HepG2 (cell line): ENCODE data around the gene URB1. TPM values are rescaled to one million over a fixed set of nuclear protein-coding genes. Genes with fewer than 3 reads are reported as not detected.

Experiments
- BCL6 ChIP-seq: IDR thresholded peaks from 2 replicates; pipeline ENCODE4 v1.6.1; 2016; ENCODE audit warnings: missing genetic modification reagents, missing compliant biosample characterization
- CBX1 ChIP-seq: IDR thresholded peaks from one replicate; pipeline ENCODE4 v1.6.1; 2016; ENCODE audit warnings: antibody characterized with exemption, low read depth
- E2F5 ChIP-seq: sonication (generic); formaldehyde crosslinking; conservative IDR thresholded peaks from 2 replicates; pipeline ENCODE4 v1.4.0; 2020; ENCODE audit warnings: missing genetic modification reagents
- EHMT2 ChIP-seq: fragments of 200-600 bp; sonication (generic); IDR thresholded peaks from 2 replicates; pipeline ENCODE4 v1.7.0; 2017; ENCODE audit warnings: antibody characterized with exemption, low read depth, low read length, borderline replicate concordance
- PHB2 ChIP-seq: fragments of 450-650 bp; IDR thresholded peaks from 2 replicates; pipeline ENCODE4 v1.6.1; 2018; ENCODE audit not compliant: partially characterized antibody
- SOX13 ChIP-seq, 3 experiments: fragments of 450-650 bp in 1 of 3; sonication (generic) in 1 of 3; formaldehyde crosslinking in 1 of 3; IDR thresholded peaks in 2 of 3; conservative IDR thresholded peaks in 1 of 3; 2 replicates each; pipeline versions ENCODE4 v1.5.0 to v1.6.1; 2016 to 2020; ENCODE audit warnings: antibody characterized with exemption in 1 of 3, mild to moderate bottlenecking in 1 of 3, missing compliant biosample characterization in 1 of 3, missing genetic modification reagents in 1 of 3, moderate library complexity in 1 of 3
- ZNF224 ChIP-seq: sonication (generic); formaldehyde crosslinking; IDR thresholded peaks from 2 replicates; pipeline ENCODE4 v1.5.0; 2020; ENCODE audit warnings: mild to moderate bottlenecking, missing genetic modification reagents
- ZNF274 ChIP-seq: sonication (generic); formaldehyde crosslinking; IDR thresholded peaks from 2 replicates; pipeline ENCODE4 v1.5.1; 2020; ENCODE audit warnings: mild to moderate bottlenecking, missing genetic modification reagents
- ZNF44 ChIP-seq: sonication (generic); formaldehyde crosslinking; IDR thresholded peaks from 2 replicates; pipeline ENCODE4 v1.5.1; 2020; ENCODE audit warnings: mild to moderate bottlenecking, missing genetic modification reagents
- ZNF557 ChIP-seq: sonication (generic); formaldehyde crosslinking; IDR thresholded peaks from 2 replicates; pipeline ENCODE4 v1.4.0; 2020; ENCODE audit warnings: missing genetic modification reagents
- ZNF619 ChIP-seq: sonication (generic); formaldehyde crosslinking; IDR thresholded peaks from 2 replicates; pipeline ENCODE4 v1.4.0; 2020; ENCODE audit warnings: mild to moderate bottlenecking, missing genetic modification reagents
- ZNF737 ChIP-seq: sonication (generic); formaldehyde crosslinking; IDR thresholded peaks from 2 replicates; pipeline ENCODE4 v1.5.0; 2020; ENCODE audit warnings: missing genetic modification reagents, mild to moderate bottlenecking, borderline replicate concordance
- ZNF766 ChIP-seq: sonication (generic); formaldehyde crosslinking; IDR thresholded peaks from 2 replicates; pipeline ENCODE4 v1.5.0; 2020; ENCODE audit warnings: missing genetic modification reagents, borderline replicate concordance
- ZNF816 ChIP-seq: sonication (generic); formaldehyde crosslinking; IDR thresholded peaks from 2 replicates; pipeline ENCODE4 v1.8.0; 2022; ENCODE audit warnings: missing genetic modification reagents, mild to moderate bottlenecking, borderline replicate concordance
- polyA plus RNA-seq, 8 experiments: library from polyadenylated mRNA; depleted of rRNA in 3 of 8; stranded (reverse) in 7 of 8; unstranded in 1 of 8; fragments of >200 nt; fragmentation: Illumina TruSeq in 4 of 8; extraction: Trizol in 4 of 8; gene quantifications; 2 replicates each; pipeline versions ENCODE4 v1.2.1 to v1.2.3, GENCODE V29; 2011 to 2016; ENCODE audit warnings: low read depth in 4 of 8, missing spikeins in 1 of 8, mixed read lengths in 1 of 8; ENCODE audit not compliant: insufficient read depth in 1 of 8
- total RNA-seq, 5 experiments: library from RNA; depleted of rRNA; stranded (reverse); fragments of >200 nt; fragmentation: Illumina TruSeq; extraction: Trizol; gene quantifications; 2 replicates each; pipeline ENCODE4 v1.2.3, GENCODE V29; 2016; ENCODE audit warnings: low read depth in 1 of 5
- TF ChIP-seq, protein P1 (sequence below): sonication (generic); formaldehyde crosslinking; IDR thresholded peaks from 2 replicates; pipeline ENCODE4 v1.4.0; 2020; ENCODE audit warnings: missing genetic modification reagents, borderline replicate concordance
- TF ChIP-seq, protein P2 (sequence below): sonication (generic); formaldehyde crosslinking; IDR thresholded peaks from 2 replicates; pipeline ENCODE4 v1.9.0; 2021; ENCODE audit warnings: mild to moderate bottlenecking, missing genetic modification reagents

URB1 gene
- total and polyA plus RNA-seq, 2 of the 13 experiments (the other 11 are each of a cell fraction or from before 2014, with no cell fraction given), result 4.5 to 16.7 TPM

GRCh38 chr21:32278518-32279376 lies 114.1 kb downstream of the URB1 start, which contains the start of gene MIS18A (continued):
- no peak for TF ChIP-seq EHMT2
- no peak for TF ChIP-seq PHB2
- TF ChIP-seq, protein P1, sequence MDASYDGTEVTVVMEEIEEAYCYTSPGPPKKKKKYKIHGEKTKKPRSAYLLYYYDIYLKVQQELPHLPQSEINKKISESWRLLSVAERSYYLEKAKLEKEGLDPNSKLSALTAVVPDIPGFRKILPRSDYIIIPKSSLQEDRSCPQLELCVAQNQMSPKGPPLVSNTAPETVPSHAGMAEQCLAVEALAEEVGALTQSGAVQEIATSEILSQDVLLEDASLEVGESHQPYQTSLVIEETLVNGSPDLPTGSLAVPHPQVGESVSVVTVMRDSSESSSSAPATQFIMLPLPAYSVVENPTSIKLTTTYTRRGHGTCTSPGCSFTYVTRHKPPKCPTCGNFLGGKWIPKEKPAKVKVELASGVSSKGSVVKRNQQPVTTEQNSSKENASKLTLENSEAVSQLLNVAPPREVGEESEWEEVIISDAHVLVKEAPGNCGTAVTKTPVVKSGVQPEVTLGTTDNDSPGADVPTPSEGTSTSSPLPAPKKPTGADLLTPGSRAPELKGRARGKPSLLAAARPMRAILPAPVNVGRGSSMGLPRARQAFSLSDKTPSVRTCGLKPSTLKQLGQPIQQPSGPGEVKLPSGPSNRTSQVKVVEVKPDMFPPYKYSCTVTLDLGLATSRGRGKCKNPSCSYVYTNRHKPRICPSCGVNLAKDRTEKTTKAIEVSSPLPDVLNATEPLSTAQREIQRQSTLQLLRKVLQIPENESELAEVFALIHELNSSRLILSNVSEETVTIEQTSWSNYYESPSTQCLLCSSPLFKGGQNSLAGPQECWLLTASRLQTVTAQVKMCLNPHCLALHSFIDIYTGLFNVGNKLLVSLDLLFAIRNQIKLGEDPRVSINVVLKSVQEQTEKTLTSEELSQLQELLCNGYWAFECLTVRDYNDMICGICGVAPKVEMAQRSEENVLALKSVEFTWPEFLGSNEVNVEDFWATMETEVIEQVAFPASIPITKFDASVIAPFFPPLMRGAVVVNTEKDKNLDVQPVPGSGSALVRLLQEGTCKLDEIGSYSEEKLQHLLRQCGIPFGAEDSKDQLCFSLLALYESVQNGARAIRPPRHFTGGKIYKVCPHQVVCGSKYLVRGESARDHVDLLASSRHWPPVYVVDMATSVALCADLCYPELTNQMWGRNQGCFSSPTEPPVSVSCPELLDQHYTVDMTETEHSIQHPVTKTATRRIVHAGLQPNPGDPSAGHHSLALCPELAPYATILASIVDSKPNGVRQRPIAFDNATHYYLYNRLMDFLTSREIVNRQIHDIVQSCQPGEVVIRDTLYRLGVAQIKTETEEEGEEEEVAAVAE (CRISPR knock-in tag), result no peak
- no peak for TF ChIP-seq ZNF557
- no peak for TF ChIP-seq ZNF44
- no peak for TF ChIP-seq ZNF619 (CRISPR knock-in tag)
- no peak for TF ChIP-seq ZNF224 (CRISPR knock-in tag)
- no peak for TF ChIP-seq SOX13 (IDR thresholded peaks at IDR 0.05)
- TF ChIP-seq SOX13 (CRISPR knock-in tag; conservative IDR thresholded peaks at IDR 0.05 in 1 of 2, IDR thresholded peaks at IDR 0.05 in 1 of 2), result no peak
- no peak for TF ChIP-seq ZNF766
- TF ChIP-seq ZNF274 (CRISPR knock-in tag), result 0 out of 2 replicates have a peak, but pooled peaks have one; percentile 77
- TF ChIP-seq, protein P2, sequence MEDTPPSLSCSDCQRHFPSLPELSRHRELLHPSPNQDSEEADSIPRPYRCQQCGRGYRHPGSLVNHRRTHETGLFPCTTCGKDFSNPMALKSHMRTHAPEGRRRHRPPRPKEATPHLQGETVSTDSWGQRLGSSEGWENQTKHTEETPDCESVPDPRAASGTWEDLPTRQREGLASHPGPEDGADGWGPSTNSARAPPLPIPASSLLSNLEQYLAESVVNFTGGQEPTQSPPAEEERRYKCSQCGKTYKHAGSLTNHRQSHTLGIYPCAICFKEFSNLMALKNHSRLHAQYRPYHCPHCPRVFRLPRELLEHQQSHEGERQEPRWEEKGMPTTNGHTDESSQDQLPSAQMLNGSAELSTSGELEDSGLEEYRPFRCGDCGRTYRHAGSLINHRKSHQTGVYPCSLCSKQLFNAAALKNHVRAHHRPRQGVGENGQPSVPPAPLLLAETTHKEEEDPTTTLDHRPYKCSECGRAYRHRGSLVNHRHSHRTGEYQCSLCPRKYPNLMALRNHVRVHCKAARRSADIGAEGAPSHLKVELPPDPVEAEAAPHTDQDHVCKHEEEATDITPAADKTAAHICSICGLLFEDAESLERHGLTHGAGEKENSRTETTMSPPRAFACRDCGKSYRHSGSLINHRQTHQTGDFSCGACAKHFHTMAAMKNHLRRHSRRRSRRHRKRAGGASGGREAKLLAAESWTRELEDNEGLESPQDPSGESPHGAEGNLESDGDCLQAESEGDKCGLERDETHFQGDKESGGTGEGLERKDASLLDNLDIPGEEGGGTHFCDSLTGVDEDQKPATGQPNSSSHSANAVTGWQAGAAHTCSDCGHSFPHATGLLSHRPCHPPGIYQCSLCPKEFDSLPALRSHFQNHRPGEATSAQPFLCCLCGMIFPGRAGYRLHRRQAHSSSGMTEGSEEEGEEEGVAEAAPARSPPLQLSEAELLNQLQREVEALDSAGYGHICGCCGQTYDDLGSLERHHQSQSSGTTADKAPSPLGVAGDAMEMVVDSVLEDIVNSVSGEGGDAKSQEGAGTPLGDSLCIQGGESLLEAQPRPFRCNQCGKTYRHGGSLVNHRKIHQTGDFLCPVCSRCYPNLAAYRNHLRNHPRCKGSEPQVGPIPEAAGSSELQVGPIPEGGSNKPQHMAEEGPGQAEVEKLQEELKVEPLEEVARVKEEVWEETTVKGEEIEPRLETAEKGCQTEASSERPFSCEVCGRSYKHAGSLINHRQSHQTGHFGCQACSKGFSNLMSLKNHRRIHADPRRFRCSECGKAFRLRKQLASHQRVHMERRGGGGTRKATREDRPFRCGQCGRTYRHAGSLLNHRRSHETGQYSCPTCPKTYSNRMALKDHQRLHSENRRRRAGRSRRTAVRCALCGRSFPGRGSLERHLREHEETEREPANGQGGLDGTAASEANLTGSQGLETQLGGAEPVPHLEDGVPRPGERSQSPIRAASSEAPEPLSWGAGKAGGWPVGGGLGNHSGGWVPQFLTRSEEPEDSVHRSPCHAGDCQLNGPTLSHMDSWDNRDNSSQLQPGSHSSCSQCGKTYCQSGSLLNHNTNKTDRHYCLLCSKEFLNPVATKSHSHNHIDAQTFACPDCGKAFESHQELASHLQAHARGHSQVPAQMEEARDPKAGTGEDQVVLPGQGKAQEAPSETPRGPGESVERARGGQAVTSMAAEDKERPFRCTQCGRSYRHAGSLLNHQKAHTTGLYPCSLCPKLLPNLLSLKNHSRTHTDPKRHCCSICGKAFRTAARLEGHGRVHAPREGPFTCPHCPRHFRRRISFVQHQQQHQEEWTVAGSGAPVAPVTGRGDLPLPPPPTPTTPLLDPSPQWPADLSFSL (CRISPR knock-in tag), result no peak
- no peak for TF ChIP-seq ZNF737
- TF ChIP-seq ZNF816 (CRISPR knock-in tag), result no peak
- no peak for TF ChIP-seq CBX1
- no peak for TF ChIP-seq BCL6
- peak; percentile 99 for TF ChIP-seq E2F5 (CRISPR knock-in tag)
